ENCODE data around the gene VIM.

VIM gene

GRCh38 chr10:17232276-17232960, 4.4 kb downstream of the VIM start:
- Mint-ChIP-seq H3K4me3 (peak overlapping the region; percentile 94), H3K9me3 (no peaks in the 10 kb centered on the region), H3K27me3 (no peaks in the 10 kb centered on the region), H3K4me1 (peaks cover 61% of the 10 kb centered on the region), H3K36me3 (ENCODE audit: low read depth) (peaks cover 69% of the 10 kb centered on the region), H3K27ac (peak overlapping the region; percentile 91)
- ATAC-seq = no peak
- DNase-seq = no peak

GRCh38 chr10:17233286-17233991, 5.4 kb downstream of the VIM start:
- peak overlapping the region; percentile 26 for H3K4me3 Mint-ChIP-seq
- peak overlapping the region; percentile 42 for H3K27ac Mint-ChIP-seq
- DNase-seq = no peak
- H3K36me3 Mint-ChIP-seq (ENCODE audit: low read depth) = peaks cover 77% of the 10 kb centered on the region
- ATAC-seq = no peak
- peaks cover 54% of the 10 kb centered on the region for H3K4me1 Mint-ChIP-seq
- H3K9me3 Mint-ChIP-seq = no peaks in the 10 kb centered on the region
- H3K27me3 Mint-ChIP-seq = no peaks in the 10 kb centered on the region

GRCh38 chr10:17234431-17234945, 6.4 kb downstream of the VIM start:
- Mint-ChIP-seq H3K27ac (peak overlapping the region; percentile 46), H3K36me3 (ENCODE audit: low read depth) (peaks cover 77% of the 10 kb centered on the region), H3K4me3 (peak overlapping the region; percentile 43), H3K4me1 (peaks cover 54% of the 10 kb centered on the region), H3K9me3 (no peaks in the 10 kb centered on the region), H3K27me3 (no peaks in the 10 kb centered on the region)
- ATAC-seq (no peak), DNase-seq (no peak)

DNA sequence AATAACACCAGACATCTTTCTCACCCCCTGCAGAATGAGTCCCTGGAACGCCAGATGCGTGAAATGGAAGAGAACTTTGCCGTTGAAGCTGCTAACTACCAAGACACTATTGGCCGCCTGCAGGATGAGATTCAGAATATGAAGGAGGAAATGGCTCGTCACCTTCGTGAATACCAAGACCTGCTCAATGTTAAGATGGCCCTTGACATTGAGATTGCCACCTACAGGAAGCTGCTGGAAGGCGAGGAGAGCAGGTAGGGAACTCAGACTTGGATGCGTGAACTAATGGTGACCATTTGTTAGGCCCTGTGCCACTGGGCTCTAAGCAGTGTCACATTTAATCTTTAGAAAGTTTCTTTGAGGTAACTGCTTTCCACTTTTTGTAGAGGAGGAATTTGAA, 7.1 kb downstream of the VIM start:
- ATAC-seq = no peak
- peaks cover 51% of the 10 kb centered on the region for H3K4me1 Mint-ChIP-seq
- peak overlapping the region; percentile 65 for H3K27ac Mint-ChIP-seq
- no peaks in the 10 kb centered on the region for H3K9me3 Mint-ChIP-seq
- no peaks in the 10 kb centered on the region for H3K27me3 Mint-ChIP-seq
- peak overlapping the region; percentile 43 for H3K4me3 Mint-ChIP-seq
- peaks cover 72% of the 10 kb centered on the region for H3K36me3 Mint-ChIP-seq (ENCODE audit: low read depth)
- no peak for DNase-seq

DNA sequence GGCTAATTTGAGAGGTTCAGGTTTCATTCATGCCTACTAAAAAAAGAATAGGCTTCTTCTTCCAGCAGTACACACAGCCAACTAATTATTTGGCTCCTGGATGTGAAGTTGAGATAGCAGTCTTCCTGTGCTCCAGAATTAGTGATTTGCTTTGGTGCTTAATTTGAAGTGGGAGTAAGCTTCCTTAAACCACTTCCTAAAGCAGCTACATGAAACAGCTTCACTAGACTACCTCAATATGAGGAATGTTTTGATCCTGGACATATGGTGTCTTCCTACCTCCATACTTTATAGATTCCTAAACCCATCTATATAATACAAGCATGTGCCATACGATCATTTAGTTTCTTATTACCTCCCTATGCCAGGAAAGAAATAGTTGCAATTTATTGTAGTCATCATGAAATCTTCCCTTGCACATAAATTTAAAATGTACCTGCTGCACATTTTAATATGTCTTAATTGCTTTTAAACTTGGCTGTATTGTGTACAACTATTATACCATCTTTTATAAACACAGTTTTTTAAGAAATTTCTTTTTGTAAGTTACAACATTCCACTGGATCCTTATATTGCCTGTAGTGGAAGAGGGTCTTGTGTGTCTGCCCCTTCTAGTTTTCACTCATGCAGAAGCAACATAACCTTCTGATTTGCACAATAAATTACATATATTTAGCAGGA, 8.6 kb downstream of the VIM start:
- no peaks in the 10 kb centered on the region for H3K9me3 Mint-ChIP-seq
- no peak overlapping the region for H3K4me3 Mint-ChIP-seq
- no peak overlapping the region for H3K27ac Mint-ChIP-seq
- DNase-seq = no peak
- peaks cover 60% of the 10 kb centered on the region for H3K36me3 Mint-ChIP-seq (ENCODE audit: low read depth)
- ATAC-seq = no peak
- H3K27me3 Mint-ChIP-seq = no peaks in the 10 kb centered on the region
- peaks cover 37% of the 10 kb centered on the region for H3K4me1 Mint-ChIP-seq

DNA sequence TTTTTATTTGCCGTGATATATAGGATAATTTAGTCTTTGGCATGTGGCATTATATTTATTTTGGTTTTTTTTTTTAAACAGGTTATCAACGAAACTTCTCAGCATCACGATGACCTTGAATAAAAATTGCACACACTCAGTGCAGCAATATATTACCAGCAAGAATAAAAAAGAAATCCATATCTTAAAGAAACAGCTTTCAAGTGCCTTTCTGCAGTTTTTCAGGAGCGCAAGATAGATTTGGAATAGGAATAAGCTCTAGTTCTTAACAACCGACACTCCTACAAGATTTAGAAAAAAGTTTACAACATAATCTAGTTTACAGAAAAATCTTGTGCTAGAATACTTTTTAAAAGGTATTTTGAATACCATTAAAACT, 9.1 kb downstream of the VIM start:
- Mint-ChIP-seq H3K27ac (no peak overlapping the region), H3K27me3 (no peaks in the 10 kb centered on the region), H3K4me3 (no peak overlapping the region), H3K9me3 (no peaks in the 10 kb centered on the region), H3K36me3 (ENCODE audit: low read depth) (peaks cover 54% of the 10 kb centered on the region), H3K4me1 (peaks cover 36% of the 10 kb centered on the region)
- no peak for DNase-seq
- no peak for ATAC-seq

DNA sequence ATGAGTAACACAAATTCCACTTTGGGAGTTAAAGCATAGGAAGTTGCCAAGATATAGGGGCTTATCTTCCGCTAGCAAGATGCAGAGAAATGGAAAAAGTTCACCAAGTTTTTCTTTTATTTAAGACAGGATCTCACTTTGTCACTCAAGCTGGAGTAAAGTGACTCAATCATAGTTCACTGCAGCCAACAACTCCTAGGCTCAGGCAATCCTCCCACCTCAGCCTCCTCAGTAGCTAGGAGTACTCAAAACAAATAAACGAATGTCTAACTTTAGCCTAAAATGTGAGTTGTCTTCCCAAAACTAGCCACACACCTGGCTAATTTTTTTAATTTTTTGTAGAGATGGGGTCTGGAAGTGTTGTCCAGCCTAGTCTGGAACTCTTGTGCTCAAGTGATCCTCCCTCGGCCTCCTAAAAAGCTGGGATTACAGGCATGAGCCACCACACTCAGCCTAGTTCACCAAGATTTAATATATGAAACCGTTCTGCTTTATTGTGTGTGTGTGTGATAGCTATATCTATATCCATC, 9.9 kb downstream of the VIM start:
- no peak overlapping the region for H3K4me3 Mint-ChIP-seq
- peaks cover 48% of the 10 kb centered on the region for H3K36me3 Mint-ChIP-seq (ENCODE audit: low read depth)
- DNase-seq (no peak), ATAC-seq (no peak)
- no peaks in the 10 kb centered on the region for H3K9me3 Mint-ChIP-seq
- H3K27me3 Mint-ChIP-seq = no peaks in the 10 kb centered on the region
- H3K4me1 Mint-ChIP-seq = peaks cover 31% of the 10 kb centered on the region
- no peak overlapping the region for H3K27ac Mint-ChIP-seq

- H3K9me3 Mint-ChIP-seq = no peaks in the 10 kb centered on the region
- ATAC-seq (no peak), DNase-seq (no peak)
- no peak overlapping the region for H3K27ac Mint-ChIP-seq
- H3K4me3 Mint-ChIP-seq = no peak overlapping the region
- H3K4me1 Mint-ChIP-seq = peaks cover 27% of the 10 kb centered on the region
- H3K36me3 Mint-ChIP-seq (ENCODE audit: low read depth) = peaks cover 42% of the 10 kb centered on the region
- no peaks in the 10 kb centered on the region for H3K27me3 Mint-ChIP-seq
Observed at GRCh38 chr10:17238445-17239291, 10.6 kb downstream of the VIM start.

DNA sequence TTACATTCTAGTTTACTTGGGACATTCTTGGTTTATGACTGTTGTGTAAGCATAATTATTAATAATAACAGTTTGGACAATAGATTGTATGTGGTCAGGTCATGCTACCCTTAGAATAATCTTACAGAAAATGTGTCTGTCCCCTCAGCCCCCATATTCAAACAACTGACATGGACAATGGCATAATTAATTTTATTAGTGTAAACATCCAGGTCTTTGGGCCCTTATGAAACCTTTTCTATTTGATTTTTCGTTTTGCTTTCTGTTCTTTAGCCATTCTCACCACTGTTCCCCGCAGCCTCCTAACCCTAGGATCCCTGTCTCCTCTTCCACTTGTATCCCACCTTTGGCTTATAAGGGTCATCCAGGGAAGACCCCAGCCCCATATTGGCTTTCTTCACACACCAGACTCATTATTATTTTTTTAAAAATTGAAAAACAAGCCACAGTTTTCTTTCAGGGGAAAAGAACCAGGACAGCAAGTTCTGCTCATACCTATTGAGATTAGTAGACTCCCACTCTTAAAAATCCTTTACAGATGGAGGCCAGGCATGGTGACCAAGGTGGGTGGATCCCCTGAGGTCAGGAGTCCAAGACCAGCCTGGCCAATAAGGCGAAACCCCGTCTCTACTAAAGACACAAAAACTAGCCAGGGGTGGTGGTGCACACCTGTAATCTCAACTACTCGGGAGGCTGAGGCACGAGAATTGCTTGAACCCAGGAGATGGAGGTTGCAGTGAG, 11.5 kb downstream of the VIM start:
- Mint-ChIP-seq H3K27me3 (no peaks in the 10 kb centered on the region), H3K4me3 (no peak overlapping the region), H3K27ac (peak overlapping the region; percentile 14), H3K36me3 (ENCODE audit: low read depth) (peaks cover 34% of the 10 kb centered on the region), H3K4me1 (peaks cover 19% of the 10 kb centered on the region), H3K9me3 (no peaks in the 10 kb centered on the region)
- no peak for DNase-seq
- ATAC-seq = no peak

DNA sequence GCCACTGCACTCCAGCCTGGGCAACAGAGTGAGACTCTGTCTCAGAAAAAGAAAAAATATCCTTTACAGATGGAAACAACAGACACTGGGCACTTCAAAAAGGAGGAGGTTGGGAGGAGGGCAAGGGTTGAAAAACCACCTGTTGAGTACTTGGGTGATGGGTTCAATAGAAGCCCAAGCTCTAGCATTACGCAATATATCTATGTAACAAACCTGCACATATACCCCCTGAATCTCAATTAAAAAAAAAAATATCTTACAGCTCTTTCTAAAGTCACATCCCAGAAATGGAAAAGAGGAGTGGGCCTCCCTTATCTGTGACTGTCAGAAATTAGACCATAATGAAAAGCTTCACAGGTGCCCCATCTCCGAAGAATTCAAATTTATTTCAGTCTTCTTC, 12.1 kb downstream of the VIM start:
- Mint-ChIP-seq H3K36me3 (ENCODE audit: low read depth) (peaks cover 28% of the 10 kb centered on the region), H3K4me3 (no peak overlapping the region), H3K27ac (no peak overlapping the region), H3K27me3 (no peaks in the 10 kb centered on the region), H3K4me1 (peaks cover 13% of the 10 kb centered on the region), H3K9me3 (no peaks in the 10 kb centered on the region)
- no peak for DNase-seq
- ATAC-seq = no peak

GRCh38 chr10:17240616-17241015, 12.6 kb downstream of the VIM start:
- Mint-ChIP-seq H3K4me3 (no peak overlapping the region), H3K36me3 (ENCODE audit: low read depth) (peaks cover 22% of the 10 kb centered on the region)
- DNase-seq = no peak

GRCh38 chr10:17241611-17242333, 13.7 kb downstream of the VIM start:
- no peaks in the 10 kb centered on the region for H3K27me3 Mint-ChIP-seq
- H3K9me3 Mint-ChIP-seq = peaks cover 3% of the 10 kb centered on the region
- ATAC-seq (no peak), DNase-seq (no peak)
- H3K36me3 Mint-ChIP-seq (ENCODE audit: low read depth) = peaks cover 12% of the 10 kb centered on the region
- H3K4me3 Mint-ChIP-seq = no peak overlapping the region
- no peak overlapping the region for H3K27ac Mint-ChIP-seq
- H3K4me1 Mint-ChIP-seq = peaks cover 5% of the 10 kb centered on the region

More at GRCh38 chr10:17240616-17241015, 12.6 kb downstream of the VIM start:
- H3K27me3 Mint-ChIP-seq = no peaks in the 10 kb centered on the region
- H3K9me3 Mint-ChIP-seq = no peaks in the 10 kb centered on the region
- peaks cover 11% of the 10 kb centered on the region for H3K4me1 Mint-ChIP-seq
- ATAC-seq = no peak
- H3K27ac Mint-ChIP-seq = no peak overlapping the region
